ENCODE measurements around the gene PTH2. TPM values are rescaled to one million over a fixed set of nuclear protein-coding genes. Genes with fewer than 3 reads are reported as not detected.

The PTH2 gene
- polyA plus RNA-seq, 1 donor (not counting 4 experiments of a cell fraction or from before 2014, with no cell fraction given), result not detected

- H3K36me3 ChIP-seq (ENCODE audit: control insufficient read depth in 2 of 2, extremely low read depth in 1 of 2, insufficient read depth in 2 of 2, low read length in 2 of 2), result no peaks in the 10 kb centered on the region
- no peak for DNase-seq (ENCODE audit: low read depth, low spot score)
- dilution Hi-C loops (cut with MboI; ENCODE audit: extremely low pct_ligation_motif_present, low sequenced_read_pairs), result no loop called here
- no peak for TF ChIP-seq EZH2 (IDR thresholded peaks at IDR 0.05; ENCODE audit: low read length)
- TF ChIP-seq CTCF (optimal IDR thresholded peaks at IDR 0.05 in 1 of 3, IDR thresholded peaks at IDR 0.05 in 1 of 3, conservative IDR thresholded peaks at IDR 0.05 in 1 of 3; ENCODE audit: extremely low read depth in 1 of 3, insufficient read depth in 2 of 3, low read length in 3 of 3), result no peak
- H4K20me1 ChIP-seq (ENCODE audit: control insufficient read depth, extremely low read depth, insufficient read depth, low read length), result no peaks in the 10 kb centered on the region
- H3K27me3 ChIP-seq (ENCODE audit: control insufficient read depth, extremely low read depth, insufficient read depth, low read length), result peaks cover 25% of the 10 kb centered on the region
- H3K27ac ChIP-seq (ENCODE audit: control insufficient read depth, insufficient read depth, low read length), result no peak overlapping the region
- FAIRE-seq, result no peak
- no peaks in the 10 kb centered on the region for H3K9me1 ChIP-seq (ENCODE audit: control insufficient read depth, extremely low read depth, insufficient read depth, low read length)
- no peak overlapping the region for H3K4me2 ChIP-seq (ENCODE audit: control insufficient read depth, extremely low read depth, insufficient read depth, low read depth, low read length)
- H3K4me1 ChIP-seq (ENCODE audit: control insufficient read depth, extremely low read depth, insufficient read depth, low read length), result no peaks in the 10 kb centered on the region
- no peak overlapping the region for H2AFZ ChIP-seq (ENCODE audit: control insufficient read depth, low read length)
- H3K9ac ChIP-seq (ENCODE audit: control insufficient read depth, extremely low read depth, insufficient read depth, low read length), result no peak overlapping the region
- H3K9me3 ChIP-seq (ENCODE audit: control insufficient read depth, low read depth, low read length), result no peaks in the 10 kb centered on the region
- H3K4me3 ChIP-seq (ENCODE audit: control insufficient read depth in 2 of 3, extremely low read depth in 1 of 3, insufficient read depth in 2 of 3, low read depth in 1 of 3, low read length in 3 of 3), result no peak overlapping the region
- H3K79me2 ChIP-seq (ENCODE audit: control insufficient read depth, insufficient read depth, low read length), result no peaks in the 10 kb centered on the region
These were observed 7.4 kb downstream of the PTH2 start for GRCh38 chr19:49415810-49416200.

- Histone ChIP-seq H3K79me2 (ENCODE audit: control insufficient read depth, insufficient read depth, low read length) (no peaks in the 10 kb centered on the region), H3K27ac (ENCODE audit: control insufficient read depth, insufficient read depth, low read length) (no peak overlapping the region), H3K36me3 (ENCODE audit: control insufficient read depth in 2 of 2, extremely low read depth in 1 of 2, insufficient read depth in 2 of 2, low read length in 2 of 2) (no peaks in the 10 kb centered on the region), H3K4me1 (ENCODE audit: control insufficient read depth, extremely low read depth, insufficient read depth, low read length) (no peaks in the 10 kb centered on the region), H3K9me3 (ENCODE audit: control insufficient read depth, low read depth, low read length) (no peaks in the 10 kb centered on the region), H3K27me3 (ENCODE audit: control insufficient read depth, extremely low read depth, insufficient read depth, low read length) (peaks cover 20% of the 10 kb centered on the region), H2AFZ (ENCODE audit: control insufficient read depth, low read length) (no peak overlapping the region), H3K9ac (ENCODE audit: control insufficient read depth, extremely low read depth, insufficient read depth, low read length) (no peak overlapping the region), H3K9me1 (ENCODE audit: control insufficient read depth, extremely low read depth, insufficient read depth, low read length) (no peaks in the 10 kb centered on the region), H4K20me1 (ENCODE audit: control insufficient read depth, extremely low read depth, insufficient read depth, low read length) (no peaks in the 10 kb centered on the region), H3K4me2 (ENCODE audit: control insufficient read depth, extremely low read depth, insufficient read depth, low read depth, low read length) (no peak overlapping the region), H3K4me3 (ENCODE audit: control insufficient read depth in 2 of 3, extremely low read depth in 1 of 3, insufficient read depth in 2 of 3, low read depth in 1 of 3, low read length in 3 of 3) (no peak overlapping the region)
- TF ChIP-seq CTCF (optimal IDR thresholded peaks at IDR 0.05 in 1 of 3, IDR thresholded peaks at IDR 0.05 in 1 of 3, conservative IDR thresholded peaks at IDR 0.05 in 1 of 3; ENCODE audit: extremely low read depth in 1 of 3, insufficient read depth in 2 of 3, low read length in 3 of 3), result no peak
- dilution Hi-C loops (cut with MboI; ENCODE audit: extremely low pct_ligation_motif_present, low sequenced_read_pairs), result no loop called here
- no peak for DNase-seq (ENCODE audit: low read depth, low spot score)
- FAIRE-seq, result no peak
These were observed 8.0 kb downstream of the PTH2 start for GRCh38 chr19:49415102-49415809.

Measured in keratinocyte (primary cell).